ENCODE measurements around the gene ZC3H18.

Gene ZC3H18

GRCh38 chr16:88533381-88533917 is 36.8 kb upstream of the ZC3H18 start:
- no peak for DNase-seq

GRCh38 chr16:88533932-88534637 is 36.1 kb upstream of the ZC3H18 start:
- DNase-seq, result peak; percentile 61 to 87

GRCh38 chr16:88534638-88535190 is 35.5 kb upstream of the ZC3H18 start:
- DNase-seq, result peak; percentile 32 to 50

DNA sequence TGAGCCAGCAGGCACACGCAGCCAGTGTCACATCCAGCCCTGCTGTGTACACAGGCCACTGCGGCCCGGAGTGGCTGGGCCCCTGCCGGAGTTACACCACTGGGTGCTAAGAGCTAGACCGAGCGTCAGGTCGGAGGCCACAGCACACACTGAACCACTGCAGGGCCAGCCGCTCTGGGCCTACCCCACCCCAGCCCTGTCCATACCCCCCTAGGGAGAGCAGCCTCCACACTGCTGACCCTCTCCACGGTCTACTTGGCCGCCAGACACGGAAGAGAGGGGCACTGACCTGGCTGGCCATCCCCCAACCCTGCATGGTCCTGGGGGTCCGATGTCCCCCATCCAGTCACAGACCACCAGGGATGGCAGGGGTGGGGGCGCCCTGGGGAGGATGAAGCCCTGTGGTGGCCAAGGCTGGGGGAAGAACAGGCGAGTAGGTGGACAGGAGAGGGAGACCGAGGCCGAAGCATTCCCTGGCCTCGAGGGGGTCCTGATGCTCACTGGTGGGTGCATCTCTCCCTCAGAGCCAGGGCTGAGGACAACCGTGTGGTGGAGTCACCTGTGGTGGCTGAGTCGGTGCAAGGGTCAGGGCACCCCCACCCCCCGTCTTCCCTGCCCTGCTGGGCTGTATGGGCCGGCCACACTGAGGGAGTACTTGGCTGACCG is 34.9 kb upstream of the ZC3H18 start:
- DNase-seq, result no peak

DNA sequence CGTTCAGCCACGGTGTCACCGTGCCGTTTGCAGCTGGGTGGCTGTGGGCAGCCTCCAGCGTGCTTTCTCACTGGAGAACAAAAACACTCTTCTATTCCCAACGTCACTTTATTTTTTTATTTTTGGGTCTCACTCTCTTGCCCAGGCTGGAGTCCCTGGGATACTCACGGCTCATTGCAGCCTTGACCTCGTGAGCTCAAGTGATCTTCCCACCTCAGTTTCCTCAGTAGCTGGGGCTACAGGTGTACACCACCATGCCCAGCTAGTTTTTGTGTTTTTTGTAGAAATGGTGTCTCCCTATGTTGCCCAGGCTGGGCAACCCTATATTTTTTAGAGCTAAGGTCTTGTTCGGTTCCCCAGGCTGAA is 34.4 kb upstream of the ZC3H18 start:
- no peak for DNase-seq

DNA sequence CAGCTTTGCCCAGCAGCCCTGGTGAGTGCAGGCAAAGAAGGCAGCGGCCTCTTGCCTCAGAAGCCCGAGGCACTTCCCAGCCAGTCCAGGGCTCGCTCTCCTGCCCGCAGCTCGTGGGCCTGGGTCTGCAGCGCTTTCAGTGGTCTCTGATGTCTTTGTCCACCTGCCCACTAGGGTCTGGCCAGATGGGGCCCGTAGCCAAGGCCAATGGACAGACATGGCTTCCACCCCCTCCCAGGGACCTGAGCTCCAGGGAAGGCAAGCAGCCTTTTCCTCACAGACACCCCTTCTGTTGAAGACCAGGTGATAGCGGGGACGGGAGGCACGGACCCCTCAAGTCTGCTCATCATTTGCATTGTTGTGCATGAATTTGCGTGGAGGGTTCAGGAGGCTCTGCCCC is 33.7 kb upstream of the ZC3H18 start:
- no peak for DNase-seq

DNA sequence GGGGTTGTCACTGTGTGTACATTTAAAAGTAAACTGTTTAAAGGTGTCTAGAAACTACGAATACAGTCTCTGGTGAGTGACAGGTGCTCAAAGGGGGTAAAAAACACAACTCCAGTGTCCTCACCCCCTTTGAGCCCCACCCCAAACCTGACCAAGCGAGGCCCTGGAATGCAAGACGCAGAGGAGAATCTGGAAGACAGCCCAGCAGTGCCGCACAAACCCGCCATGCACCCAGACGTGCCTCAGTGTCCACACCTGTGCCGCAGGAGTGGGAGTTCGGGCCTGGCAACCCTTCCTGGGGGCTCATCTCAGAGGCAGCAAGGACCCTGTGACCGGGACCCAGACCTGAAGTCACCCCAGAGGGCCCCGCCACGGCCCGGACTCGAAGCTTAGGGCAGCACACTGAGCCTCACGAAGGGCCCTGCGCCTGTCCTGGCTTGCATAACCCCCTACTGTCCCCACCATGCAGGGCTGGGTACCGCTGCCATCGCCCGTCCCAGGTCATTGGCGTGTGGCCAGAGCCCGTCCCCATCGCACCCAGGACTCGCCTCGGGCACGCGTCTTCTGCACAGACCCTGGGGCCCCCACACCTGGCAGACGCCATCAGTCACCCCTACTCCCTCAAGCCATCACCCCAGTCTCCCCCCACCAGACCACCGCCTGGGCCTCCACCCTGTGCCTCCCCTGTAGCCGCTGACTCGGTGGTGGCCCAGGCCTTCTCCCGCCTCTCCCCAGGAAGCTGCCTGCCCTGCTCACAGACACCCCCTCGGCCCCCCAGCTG is 33.0 kb upstream of the ZC3H18 start:
- DNase-seq, result no peak

- no peak for DNase-seq
These were observed 32.3 kb upstream of the ZC3H18 start for GRCh38 chr16:88537859-88538258.

DNA sequence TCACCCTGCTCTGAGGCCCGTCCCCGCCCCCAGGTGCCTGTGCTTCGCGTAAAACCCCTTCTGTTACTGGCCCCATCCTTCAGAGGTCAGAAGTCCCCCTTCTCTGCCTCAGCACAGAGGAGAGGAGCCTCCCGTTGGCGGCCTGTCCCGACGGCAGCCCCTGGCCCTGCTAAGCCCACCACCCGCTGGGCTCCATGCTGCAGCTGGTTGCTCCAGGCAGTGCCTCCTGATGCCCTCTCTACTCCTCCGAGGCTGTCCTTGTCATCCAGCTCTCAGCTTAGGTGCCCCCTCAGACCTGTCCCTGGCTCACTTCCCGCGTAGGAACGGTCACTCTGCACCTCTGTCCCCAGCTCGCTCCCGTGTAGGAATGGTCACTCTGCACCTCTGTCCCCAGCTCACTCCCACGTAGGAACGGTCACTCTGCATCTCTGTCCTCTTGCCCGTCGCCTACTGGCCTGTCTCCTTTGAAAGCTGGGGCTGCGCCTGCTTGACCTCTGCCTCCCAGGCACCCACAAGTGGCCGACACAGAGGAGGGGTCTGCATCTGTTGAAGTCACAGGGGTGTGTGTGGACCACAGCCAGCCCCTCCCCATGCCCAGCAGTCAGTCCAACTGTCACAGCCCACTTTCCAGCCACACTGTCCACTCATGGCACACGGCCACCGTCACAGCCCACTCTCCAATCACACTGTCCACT is 31.7 kb upstream of the ZC3H18 start:
- DNase-seq, result no peak

DNA sequence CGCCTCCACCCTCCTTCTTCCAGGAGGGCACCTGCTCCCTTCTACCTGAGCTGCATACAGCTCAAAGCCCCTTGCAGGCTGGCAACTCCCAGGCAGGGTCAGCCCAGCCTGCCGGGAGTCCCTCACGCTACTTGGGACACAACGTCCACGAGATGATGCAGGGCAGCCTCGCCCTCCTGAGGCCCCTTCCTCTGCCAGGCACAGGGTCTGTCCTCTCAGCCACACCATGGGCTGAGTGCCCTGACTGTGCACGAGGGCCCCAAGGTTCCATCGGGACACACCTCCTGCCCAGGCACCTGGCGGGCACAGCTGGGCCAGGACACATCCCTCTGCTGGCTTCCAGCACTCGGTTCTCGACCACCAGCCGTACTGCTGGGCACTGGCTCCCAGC is 30.9 kb upstream of the ZC3H18 start:
- no peak for DNase-seq

DNA sequence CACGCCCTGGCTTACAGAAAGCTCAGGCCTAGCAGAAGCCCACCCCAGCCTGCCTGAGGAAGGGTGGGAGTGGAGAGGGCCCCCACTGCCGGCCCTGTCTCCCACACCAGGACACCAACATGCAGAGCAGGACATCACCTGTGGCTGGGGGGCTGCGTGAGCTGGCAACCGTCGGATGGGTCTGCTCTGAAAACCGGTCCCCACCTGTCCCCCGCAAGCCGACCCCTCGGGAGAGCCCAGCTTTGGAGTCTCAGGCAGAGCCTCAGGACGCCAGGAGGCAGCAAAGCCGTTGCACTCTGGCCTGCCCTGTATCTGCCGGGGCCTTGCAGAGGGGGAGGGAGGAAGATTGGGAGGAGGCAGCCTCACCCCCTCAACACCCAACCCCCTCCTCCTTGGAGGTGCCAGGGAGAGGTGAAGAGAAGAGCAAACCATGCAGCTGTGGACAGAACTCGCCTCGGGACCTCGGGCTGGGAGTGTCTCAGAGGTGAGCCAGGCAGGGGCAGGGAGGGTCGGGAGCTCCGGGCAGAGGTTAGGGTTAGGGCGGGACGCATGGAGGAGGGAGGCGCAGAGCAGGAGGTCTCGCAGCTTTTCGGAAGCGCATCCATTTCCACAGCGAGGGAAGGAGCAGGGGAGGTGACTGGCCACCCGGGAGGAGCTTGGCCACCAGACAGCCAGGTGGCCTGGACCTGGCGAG is 30.4 kb upstream of the ZC3H18 start:
- DNase-seq, result no peak

DNA sequence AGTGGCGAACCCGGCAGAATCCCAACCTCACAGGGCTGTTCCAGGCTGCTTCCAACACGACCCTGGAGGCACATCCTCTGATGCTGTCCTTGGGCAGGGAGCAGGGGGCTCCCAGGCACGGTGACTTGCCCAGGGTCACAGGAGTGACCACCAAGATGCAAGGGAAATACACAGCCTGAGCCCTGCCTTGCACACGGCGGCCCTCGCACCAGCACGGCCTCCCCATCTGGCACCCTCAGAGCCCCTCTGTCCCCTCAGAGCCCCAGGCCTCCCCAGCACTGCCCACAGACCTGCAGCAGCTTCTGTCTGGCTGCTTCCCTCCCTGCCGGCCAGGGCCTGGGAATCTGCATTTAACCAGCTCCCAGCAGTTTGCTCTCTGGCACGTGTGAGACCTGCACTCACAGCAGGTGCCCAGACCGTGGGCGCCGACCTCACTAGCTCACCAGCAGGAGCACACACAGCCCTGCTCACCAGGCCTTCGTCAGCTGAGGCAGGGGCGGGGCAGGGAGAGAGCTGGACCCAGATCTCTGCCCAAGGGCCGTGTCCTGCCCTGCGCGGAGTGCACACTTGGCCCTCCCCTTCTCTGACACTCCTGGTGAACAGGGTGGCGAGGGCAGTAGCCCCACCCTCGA is 29.7 kb upstream of the ZC3H18 start:
- no peak for DNase-seq

DNA sequence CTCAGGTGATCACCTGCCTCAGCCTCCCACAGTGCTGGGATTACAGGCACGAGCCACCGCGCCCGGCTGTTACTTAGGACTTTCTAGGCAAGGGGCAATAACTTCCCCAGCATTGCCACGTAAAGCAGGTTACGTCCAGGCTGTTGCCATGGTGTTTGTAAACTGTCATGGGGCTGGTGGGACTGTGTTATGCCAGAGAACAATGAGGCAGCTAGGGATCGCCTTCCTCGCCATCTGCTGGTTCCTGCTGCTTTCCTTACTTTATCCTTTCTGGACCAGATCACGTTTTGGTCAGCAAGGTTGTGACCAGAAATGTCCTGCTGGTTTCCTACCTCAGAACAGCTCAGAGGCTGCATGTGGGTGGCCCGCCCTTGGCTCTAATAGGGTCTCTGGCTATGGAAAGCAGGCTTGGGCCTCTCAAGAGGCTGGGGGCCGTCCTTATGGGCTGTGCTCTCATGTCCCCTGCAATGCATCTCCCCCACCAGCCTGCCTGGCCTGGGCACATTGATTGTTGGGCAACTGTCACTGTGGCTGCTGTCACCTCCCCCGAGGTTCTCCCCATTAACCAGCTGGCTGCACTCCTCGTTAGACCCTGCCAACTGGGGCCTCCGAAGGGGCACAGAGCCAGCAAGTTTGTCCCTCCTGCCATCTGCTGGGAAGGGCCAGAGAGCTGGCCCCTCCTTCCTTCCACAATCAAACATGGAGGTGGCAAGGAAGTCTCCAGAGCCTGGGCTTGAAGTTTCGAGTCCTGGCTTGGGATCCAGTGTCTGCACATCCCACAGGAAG is 28.2 kb upstream of the ZC3H18 start:
- no peak for DNase-seq

DNA sequence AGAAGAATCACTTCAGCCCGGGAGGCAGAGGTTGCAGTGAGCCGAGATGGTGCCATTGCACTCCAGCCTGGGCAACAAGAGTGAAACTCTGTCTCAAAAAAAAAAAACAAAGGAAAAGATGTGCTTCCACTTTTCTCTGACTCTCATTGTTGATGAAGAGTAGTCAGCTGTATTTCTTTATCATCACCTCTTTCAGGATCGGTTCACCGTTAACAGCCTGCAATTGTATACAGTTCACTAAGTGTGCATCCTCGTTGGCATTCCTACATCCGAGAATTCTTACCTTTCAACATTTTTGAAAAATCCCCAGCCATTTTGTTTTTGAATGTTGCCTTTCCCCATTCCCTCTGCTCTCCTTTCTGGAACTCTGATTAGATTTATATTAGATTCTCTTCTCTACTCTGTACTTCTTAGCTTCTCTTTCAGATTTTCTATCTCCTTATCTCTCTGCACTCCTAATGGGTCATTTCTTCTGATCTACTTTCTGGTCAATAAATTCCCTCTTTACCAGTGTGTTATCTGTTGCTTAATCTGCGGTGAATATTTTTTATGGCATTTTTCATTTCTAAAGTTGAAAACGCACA is 26.9 kb upstream of the ZC3H18 start:
- DNase-seq, result no peak

GRCh38 chr16:88545781-88546180 is 24.4 kb upstream of the ZC3H18 start:
- DNase-seq, result no peak

GRCh38 chr16:88548131-88548874 is 21.9 kb upstream of the ZC3H18 start:
- no peak for DNase-seq

DNA sequence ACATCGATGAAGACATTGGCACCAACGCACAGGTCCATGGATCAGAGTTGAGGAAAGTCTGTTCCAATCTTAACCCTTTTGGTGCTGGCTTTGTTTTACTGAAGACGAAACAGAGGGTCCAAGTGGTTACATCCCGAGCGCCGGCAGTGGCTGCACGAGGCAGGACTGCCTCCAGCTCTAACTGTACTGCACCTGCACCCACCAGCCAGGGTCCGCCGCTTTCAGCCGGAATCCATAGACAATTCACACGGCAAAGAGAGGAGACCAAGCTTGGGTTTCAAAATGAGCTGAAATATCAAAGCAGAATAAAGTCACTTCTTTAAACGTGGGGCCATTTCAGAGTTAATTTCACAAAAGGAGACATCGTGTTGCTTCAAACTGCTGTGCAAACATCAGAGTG is 21.2 kb upstream of the ZC3H18 start:
- no peak for DNase-seq

- no peak for DNase-seq
These were observed 20.4 kb upstream of the ZC3H18 start for GRCh38 chr16:88549671-88550245.

GRCh38 chr16:88550246-88550661 is 19.9 kb upstream of the ZC3H18 start:
- DNase-seq, result no peak
